Hepatocyte (in vitro differentiated cells): ENCODE data around the gene ZNF776. TPM values are rescaled to one million over a fixed set of nuclear protein-coding genes. Genes with fewer than 3 reads are reported as not detected.
"Not testable (repeated sequence)": the region's sequence is repeated elsewhere in the genome, so short reads cannot be mapped to it uniquely, and the experiment has no call there.

Experiments
- DNase-seq: peaks from one replicate; pipeline ENCODE4 v3.0.0-alpha.2; 2016; ENCODE audit warnings: low spot score
- H2AFZ ChIP-seq: fragments of 200-600 bp; sonication (generic); 2 replicates; pipeline ENCODE4 v1.6.0; 2016; ENCODE audit warnings: antibody characterized with exemption, mild to moderate bottlenecking
- H3K27ac ChIP-seq: fragments of 200-600 bp; sonication (generic); 2 replicates; pipeline ENCODE4 v1.5.1; 2016; ENCODE audit warnings: mild to moderate bottlenecking
- H3K27me3 ChIP-seq: fragments of 200-600 bp; sonication (generic); 2 replicates; pipeline ENCODE4 v1.6.1; 2016
- H3K36me3 ChIP-seq: fragments of 200-600 bp; sonication (generic); replicated peaks from 2 replicates; pipeline ENCODE4 v1.5.1; 2016; ENCODE audit warnings: low read depth; ENCODE audit not compliant: insufficient read depth
- H3K4me1 ChIP-seq: fragments of 200-600 bp; sonication (generic); 2 replicates; pipeline ENCODE4 v1.5.1; 2016; ENCODE audit warnings: mild to moderate bottlenecking, moderate library complexity; ENCODE audit not compliant: insufficient read depth
- H3K4me2 ChIP-seq: fragments of 200-600 bp; sonication (generic); 2 replicates; pipeline ENCODE4 v1.6.0; 2016
- H3K4me3 ChIP-seq: fragments of 200-600 bp; sonication (generic); 2 replicates; pipeline ENCODE4 v1.5.1; 2016; ENCODE audit warnings: mild to moderate bottlenecking
- H3K79me2 ChIP-seq: fragments of 200-600 bp; sonication (generic); 2 replicates; pipeline ENCODE4 v1.6.0; 2017; ENCODE audit warnings: mild to moderate bottlenecking
- H3K9me2 ChIP-seq: fragments of 200-600 bp; sonication (generic); replicated peaks from 2 replicates; pipeline ENCODE4 v1.6.0; 2017; ENCODE audit warnings: mild to moderate bottlenecking; ENCODE audit not compliant: insufficient read depth
- H3K9me3 ChIP-seq: fragments of 200-600 bp; sonication (generic); 2 replicates; pipeline ENCODE4 v1.5.1; 2016; ENCODE audit warnings: low read depth, mild to moderate bottlenecking
- H4K20me1 ChIP-seq: fragments of 200-600 bp; sonication (generic); 2 replicates; pipeline ENCODE4 v1.6.0; 2016; ENCODE audit warnings: mild to moderate bottlenecking; ENCODE audit not compliant: insufficient read depth, poor library complexity, severe bottlenecking
- CTCF ChIP-seq: fragments of 200-600 bp; sonication (generic); IDR thresholded peaks from 2 replicates; pipeline ENCODE4 v1.5.1; 2016; ENCODE audit warnings: antibody characterized with exemption, mild to moderate bottlenecking; ENCODE audit not compliant: poor library complexity
- EZH2 ChIP-seq: fragments of 200-600 bp; sonication (generic); IDR thresholded peaks from 2 replicates; pipeline ENCODE4 v1.6.1; 2016; ENCODE audit warnings: antibody characterized with exemption, mild to moderate bottlenecking, borderline replicate concordance
- EZH2phosphoT487 ChIP-seq: fragments of 200-600 bp; sonication (generic); IDR thresholded peaks from one replicate; pipeline ENCODE4 v1.6.1; 2018; ENCODE audit warnings: antibody characterized with exemption, mild to moderate bottlenecking, low read depth, moderate library complexity; ENCODE audit not compliant: unreplicated experiment, severe bottlenecking
- WGBS: methylation state at CpG from one replicate; pipeline ENCODE4 v1.1.6; 2016; ENCODE audit warnings: low lambda C conversion rate; ENCODE audit errors: missing lambda C conversion rate; 5-methylcytosine and 5-hydroxymethylcytosine counted together
- polyA plus RNA-seq: library from polyadenylated mRNA; unstranded; fragments of >200 nt; fragmentation: Nextera tagmentation; extraction: Ambion mirVana; gene quantifications from 2 replicates; pipeline ENCODE4 v1.2.1, GENCODE V29; 2016
- total RNA-seq: library from RNA; depleted of rRNA; stranded (reverse); fragments of >200 nt; gene quantifications from 2 replicates; pipeline ENCODE4 v1.2.3, GENCODE V29; 2014

Gene ZNF776
- total and polyA plus RNA-seq, 2 experiments from 2014 or later: 10.6 to 11.4 TPM

GRCh38 chr19:57786286-57786685 is 39.7 kb downstream of the ZNF776 start:
- no peaks in the 10 kb centered on the region for H3K36me3 ChIP-seq
- no peak for TF ChIP-seq EZH2
- TF ChIP-seq EZH2phosphoT487: no peak
- no peak for TF ChIP-seq CTCF
- no peak overlapping the region for H2AFZ ChIP-seq
- no peaks in the 10 kb centered on the region for H3K4me1 ChIP-seq
- H3K4me2 ChIP-seq: no peak overlapping the region
- H3K27me3 ChIP-seq: no peaks in the 10 kb centered on the region
- H3K4me3 ChIP-seq: no peak overlapping the region
- no peak overlapping the region for H3K27ac ChIP-seq
- H4K20me1 ChIP-seq: no peaks in the 10 kb centered on the region
- 96% methylated on average over 22 of the region's 38 CpGs for WGBS
- DNase-seq: no peak
- peaks cover 3% of the 10 kb centered on the region for H3K9me3 ChIP-seq
- peaks cover 77% of the 10 kb centered on the region for H3K79me2 ChIP-seq
- no peaks in the 10 kb centered on the region for H3K9me2 ChIP-seq

- H3K9me3 ChIP-seq: peaks cover 3% of the 10 kb centered on the region
- no peaks in the 10 kb centered on the region for H4K20me1 ChIP-seq
- H3K79me2 ChIP-seq: peaks cover 75% of the 10 kb centered on the region
- 96% methylated on average over 5 of the region's 5 CpGs for WGBS
- H3K4me3 ChIP-seq: no peak overlapping the region
- H3K27me3 ChIP-seq: no peaks in the 10 kb centered on the region
- no peak overlapping the region for H3K4me2 ChIP-seq
- no peaks in the 10 kb centered on the region for H3K4me1 ChIP-seq
- TF ChIP-seq EZH2phosphoT487 (no peak), CTCF (no peak)
- H3K9me2 ChIP-seq: no peaks in the 10 kb centered on the region
- no peaks in the 10 kb centered on the region for H3K36me3 ChIP-seq
- no peak for DNase-seq
- H2AFZ ChIP-seq: no peak overlapping the region
- H3K27ac ChIP-seq: no peak overlapping the region
Measured at GRCh38 chr19:57786906-57787305, 40.3 kb downstream of the ZNF776 start.

GRCh38 chr19:57788114-57788692 is 41.6 kb downstream of the ZNF776 start:
- Histone ChIP-seq H3K4me3 (no peak overlapping the region), H3K36me3 (no peaks in the 10 kb centered on the region), H3K9me3 (peaks cover 3% of the 10 kb centered on the region), H4K20me1 (no peaks in the 10 kb centered on the region), H3K4me2 (no peak overlapping the region), H3K4me1 (no peaks in the 10 kb centered on the region), H2AFZ (no peak overlapping the region), H3K27ac (no peak overlapping the region), H3K79me2 (peaks cover 72% of the 10 kb centered on the region), H3K9me2 (no peaks in the 10 kb centered on the region), H3K27me3 (no peaks in the 10 kb centered on the region)
- TF ChIP-seq EZH2 (no peak), CTCF (no peak), EZH2phosphoT487 (no peak)
- DNase-seq: no peak

- H2AFZ ChIP-seq: no peak overlapping the region
- H3K4me1 ChIP-seq: no peaks in the 10 kb centered on the region
- H3K9me3 ChIP-seq: no peaks in the 10 kb centered on the region
- no peak overlapping the region for H3K4me2 ChIP-seq
- H3K79me2 ChIP-seq: peaks cover 70% of the 10 kb centered on the region
- no peaks in the 10 kb centered on the region for H3K36me3 ChIP-seq
- no peaks in the 10 kb centered on the region for H3K9me2 ChIP-seq
- no peak overlapping the region for H3K27ac ChIP-seq
- H3K27me3 ChIP-seq: no peaks in the 10 kb centered on the region
- TF ChIP-seq EZH2phosphoT487 (no peak), EZH2 (no peak), CTCF (no peak)
- no peaks in the 10 kb centered on the region for H4K20me1 ChIP-seq
- no peak for DNase-seq
- H3K4me3 ChIP-seq: no peak overlapping the region
- 99% methylated on average over 4 of the region's 4 CpGs for WGBS
Measured at GRCh38 chr19:57789288-57789687, 42.7 kb downstream of the ZNF776 start.

GRCh38 chr19:57796580-57796979 is 50.0 kb downstream of the ZNF776 start:
- peaks cover 67% of the 10 kb centered on the region for H3K79me2 ChIP-seq
- not testable (repeated sequence) for H3K4me3 ChIP-seq, H3K4me1 ChIP-seq, H3K27me3 ChIP-seq, H3K4me2 ChIP-seq, H3K36me3 ChIP-seq, DNase-seq, H2AFZ ChIP-seq, H3K27ac ChIP-seq, H3K9me2 ChIP-seq, H3K9me3 ChIP-seq, H4K20me1 ChIP-seq
- WGBS: 92% methylated on average over 1 of the region's 1 CpG
